Thymus (tissue), 11 donors: ENCODE results near the gene LHPP. TPM values are rescaled to one million over a fixed set of nuclear protein-coding genes. Genes with fewer than 3 reads are reported as not detected.

Source experiments
- DNase-seq, 9 donors: peaks; one replicate each; pipeline ENCODE4 v3.0.0-alpha.2; 2013; ENCODE audit warnings: low spot score in 9 of 9, low read depth in 6 of 9, missing footprints in 1 of 9
- H3K27ac ChIP-seq, 2 donors: one replicate each; pipeline ENCODE4 v1.5.1; 2013; ENCODE audit warnings: control low read depth in 1 of 2, low read depth in 1 of 2, low read length in 1 of 2, mild to moderate bottlenecking in 1 of 2, moderate library complexity in 1 of 2
- H3K27me3 ChIP-seq, 2 donors: one replicate each; pipeline ENCODE4 v1.5.1; 2013; ENCODE audit warnings: low read length in 1 of 2; ENCODE audit not compliant: control insufficient read depth in 2 of 2, insufficient read depth in 1 of 2
- H3K36me3 ChIP-seq, 2 donors: one replicate each; pipeline ENCODE4 v1.5.1; 2013; ENCODE audit warnings: low read length in 1 of 2, mild to moderate bottlenecking in 1 of 2, moderate library complexity in 1 of 2; ENCODE audit not compliant: control insufficient read depth in 2 of 2, insufficient read depth in 2 of 2
- H3K4me1 ChIP-seq, 2 donors: one replicate each; pipeline ENCODE4 v1.5.1; 2013; ENCODE audit warnings: low read length in 2 of 2; ENCODE audit not compliant: control insufficient read depth in 2 of 2, insufficient read depth in 2 of 2
- H3K4me3 ChIP-seq, 2 donors: one replicate each; pipeline ENCODE4 v1.5.1; 2013; ENCODE audit warnings: low read length in 2 of 2, control low read depth in 1 of 2, mild to moderate bottlenecking in 1 of 2
- H3K9me3 ChIP-seq, 2 donors: one replicate each; pipeline ENCODE4 v1.5.1; 2013; ENCODE audit warnings: low read length in 1 of 2, mild to moderate bottlenecking in 1 of 2; ENCODE audit not compliant: control insufficient read depth in 2 of 2, insufficient read depth in 1 of 2
- WGBS: extraction: QIAGEN DNeasy Blood & Tissue Kit; methylation state at CpG from one replicate; pipeline ENCODE4 v1.1.7; 2013; 5-methylcytosine and 5-hydroxymethylcytosine counted together
- polyA plus RNA-seq: library from polyadenylated mRNA; stranded (reverse); fragments of 200-250 nt; gene quantifications from one replicate; pipeline ENCODE4 v1.2.3, GENCODE V29; 2013
- total RNA-seq: library from RNA; stranded (reverse); fragments of 120-200 nt; gene quantifications from one replicate; pipeline ENCODE4 v1.2.4, GENCODE V29; 2013
- donor health status: healthy.

Gene LHPP
- total and polyA plus RNA-seq, 2 donors: 6.3 to 13.5 TPM

GRCh38 chr10:124603376-124604213, 142.0 kb downstream of the LHPP start:
- H3K4me1 ChIP-seq: peaks cover 69 to 91% of the 10 kb centered on the region in 2 donors
- no peak overlapping the region for H3K4me3 ChIP-seq
- H3K27me3 ChIP-seq: no peaks in the 10 kb centered on the region
- no peaks in the 10 kb centered on the region for H3K9me3 ChIP-seq
- H3K36me3 ChIP-seq: peaks cover 0 to 3% of the 10 kb centered on the region in 2 donors
- DNase-seq: no peak
- H3K27ac ChIP-seq: no peak overlapping the region
- WGBS: 92% methylated on average over 18 of the region's 18 CpGs

GRCh38 chr10:124604214-124605000, 142.8 kb downstream of the LHPP start:
- DNase-seq: peak in 2 of 9 donors; percentile 61 to 74
- 71% methylated on average over 22 of the region's 22 CpGs for WGBS
- peak overlapping the region in 1 of 2 donors; percentile 2 for H3K27ac ChIP-seq

GRCh38 chr10:124605001-124605370, 143.4 kb downstream of the LHPP start:
- DNase-seq: no peak
- 71% methylated on average over 8 of the region's 8 CpGs for WGBS
- Histone ChIP-seq H3K4me3 (no peak overlapping the region), H3K27me3 (no peaks in the 10 kb centered on the region), H3K9me3 (no peaks in the 10 kb centered on the region), H3K4me1 (peaks cover 57 to 85% of the 10 kb centered on the region in 2 donors), H3K36me3 (peaks cover 0 to 3% of the 10 kb centered on the region in 2 donors), H3K27ac (peak overlapping the region in 1 of 2 donors; percentile 2)

More at GRCh38 chr10:124604214-124605000, 142.8 kb downstream of the LHPP start:
- no peaks in the 10 kb centered on the region for H3K9me3 ChIP-seq
- H3K4me1 ChIP-seq: peaks cover 63 to 91% of the 10 kb centered on the region in 2 donors
- peaks cover 0 to 3% of the 10 kb centered on the region in 2 donors for H3K36me3 ChIP-seq
- H3K4me3 ChIP-seq: no peak overlapping the region
- no peaks in the 10 kb centered on the region for H3K27me3 ChIP-seq

GRCh38 chr10:124605481-124605855, 143.8 kb downstream of the LHPP start:
- H3K27me3 ChIP-seq: no peaks in the 10 kb centered on the region
- H3K27ac ChIP-seq: peak overlapping the region in 1 of 2 donors; percentile 26
- no peaks in the 10 kb centered on the region for H3K9me3 ChIP-seq
- 79% methylated on average over 5 of the region's 5 CpGs for WGBS
- no peak overlapping the region for H3K4me3 ChIP-seq
- DNase-seq: no peak
- peaks cover 0 to 3% of the 10 kb centered on the region in 2 donors for H3K36me3 ChIP-seq
- H3K4me1 ChIP-seq: peaks cover 52 to 80% of the 10 kb centered on the region in 2 donors

GRCh38 chr10:124605856-124606812, 144.5 kb downstream of the LHPP start:
- Histone ChIP-seq H3K9me3 (no peaks in the 10 kb centered on the region), H3K4me1 (peaks cover 54 to 78% of the 10 kb centered on the region in 2 donors), H3K27me3 (no peaks in the 10 kb centered on the region), H3K4me3 (no peak overlapping the region), H3K27ac (peak overlapping the region in 1 of 2 donors; percentile 33), H3K36me3 (peaks cover 0 to 3% of the 10 kb centered on the region in 2 donors)
- WGBS: 80% methylated on average over 31 of the region's 31 CpGs
- DNase-seq: no peak

GRCh38 chr10:124606822-124607221, 145.2 kb downstream of the LHPP start:
- H3K27ac ChIP-seq: peak overlapping the region in 1 of 2 donors; percentile 33
- H3K9me3 ChIP-seq: peaks cover 0 to under 1% of the 10 kb centered on the region in 2 donors
- H3K4me1 ChIP-seq: peaks cover 61 to 79% of the 10 kb centered on the region in 2 donors
- 48% methylated on average over 10 of the region's 10 CpGs for WGBS
- H3K36me3 ChIP-seq: peaks cover 0 to 3% of the 10 kb centered on the region in 2 donors
- H3K4me3 ChIP-seq: no peak overlapping the region
- no peaks in the 10 kb centered on the region for H3K27me3 ChIP-seq
- no peak for DNase-seq

GRCh38 chr10:124607693-124608092, 146.1 kb downstream of the LHPP start:
- Histone ChIP-seq H3K27ac (no peak overlapping the region), H3K36me3 (peaks cover 0 to 3% of the 10 kb centered on the region in 2 donors), H3K27me3 (no peaks in the 10 kb centered on the region), H3K4me3 (no peak overlapping the region), H3K4me1 (peaks cover 69 to 79% of the 10 kb centered on the region in 2 donors), H3K9me3 (peaks cover 0 to 3% of the 10 kb centered on the region in 2 donors)
- DNase-seq: no peak
- 99% methylated on average over 18 of the region's 18 CpGs for WGBS

GRCh38 chr10:124608093-124608721, 146.6 kb downstream of the LHPP start:
- 96% methylated on average over 14 of the region's 14 CpGs for WGBS
- Histone ChIP-seq H3K27ac (no peak overlapping the region), H3K4me3 (no peak overlapping the region), H3K4me1 (peaks cover 68 to 79% of the 10 kb centered on the region in 2 donors), H3K27me3 (no peaks in the 10 kb centered on the region), H3K9me3 (peaks cover 0 to 3% of the 10 kb centered on the region in 2 donors), H3K36me3 (peaks cover 0 to 3% of the 10 kb centered on the region in 2 donors)
- DNase-seq: no peak
